ENCODE measurements around the gene KLF7. TPM values are rescaled to one million over a fixed set of nuclear protein-coding genes. Genes with fewer than 3 reads are reported as not detected.
"Not testable (repeated sequence)": the region's sequence is repeated elsewhere in the genome, so short reads cannot be mapped to it uniquely, and the experiment has no call there.

KLF7 gene
- total RNA-seq, 1 donor from 2014 or later, result 25.3 TPM

GRCh38 chr2:207054521-207054920 is 111.2 kb downstream of the KLF7 start:
- DNase-seq (ENCODE audit: missing footprints) (no peak), ATAC-seq (no peak)
- intact Hi-C loops (cut with DNase I), result no loop called here

GRCh38 chr2:207051385-207051965 is 114.3 kb downstream of the KLF7 start:
- intact Hi-C loops (cut with DNase I), result no loop called here

GRCh38 chr2:207049122-207049521 is 116.6 kb downstream of the KLF7 start:
- intact Hi-C loops (cut with DNase I), result loop anchor here (5.0 to 10.0 kb wide), 2 partner anchors 118 to 286 kb away; partner anchors contain the start of gene KLF7
- ATAC-seq, result no peak
- DNase-seq (ENCODE audit: missing footprints), result no peak

More at GRCh38 chr2:207051385-207051965, 114.3 kb downstream of the KLF7 start:
- ATAC-seq (no peak), DNase-seq (ENCODE audit: missing footprints) (no peak)

DNA sequence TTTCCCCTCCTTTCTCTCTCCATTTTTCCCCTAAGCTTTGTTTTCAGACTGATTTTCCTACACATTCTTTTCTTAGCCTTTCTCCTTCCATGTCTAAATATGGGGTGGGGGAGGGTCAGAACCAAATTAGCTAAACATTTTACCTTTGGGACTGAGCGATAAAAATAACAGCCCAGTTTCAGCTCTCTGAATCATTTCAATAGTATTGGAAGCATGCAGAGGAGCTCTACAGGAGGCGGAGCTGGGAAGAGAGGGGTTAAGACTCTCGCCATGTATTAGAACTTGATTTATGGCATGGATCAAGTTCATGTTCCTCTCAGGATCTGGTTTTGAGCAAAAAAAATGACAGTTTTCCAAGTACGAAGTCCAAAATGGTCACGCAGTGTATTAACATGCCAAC is 117.3 kb downstream of the KLF7 start:
- intact Hi-C loops (cut with DNase I), result loop anchor here (5.0 to 10.0 kb wide), 2 partner anchors 119 to 286 kb away; partner anchors contain the start of gene KLF7
- ATAC-seq, result no peak
- no peak for DNase-seq (ENCODE audit: missing footprints)

- DNase-seq (ENCODE audit: missing footprints), result no peak
- ATAC-seq, result peak; percentile 76
- intact Hi-C loops (cut with DNase I), result loop anchor here (2.0 to 10.0 kb wide), 3 partner anchors 121 to 428 kb away; partner anchors contain the start of gene KLF7
Measured at GRCh38 chr2:207046724-207047123, 119.0 kb downstream of the KLF7 start.

- intact Hi-C loops (cut with DNase I), result loop anchor here (5.0 to 10.0 kb wide), 2 partner anchors 122 to 289 kb away; partner anchors contain the start of gene KLF7
- DNase-seq (ENCODE audit: missing footprints) (no peak), ATAC-seq (no peak)
Measured at GRCh38 chr2:207045531-207045930, 120.2 kb downstream of the KLF7 start.

DNA sequence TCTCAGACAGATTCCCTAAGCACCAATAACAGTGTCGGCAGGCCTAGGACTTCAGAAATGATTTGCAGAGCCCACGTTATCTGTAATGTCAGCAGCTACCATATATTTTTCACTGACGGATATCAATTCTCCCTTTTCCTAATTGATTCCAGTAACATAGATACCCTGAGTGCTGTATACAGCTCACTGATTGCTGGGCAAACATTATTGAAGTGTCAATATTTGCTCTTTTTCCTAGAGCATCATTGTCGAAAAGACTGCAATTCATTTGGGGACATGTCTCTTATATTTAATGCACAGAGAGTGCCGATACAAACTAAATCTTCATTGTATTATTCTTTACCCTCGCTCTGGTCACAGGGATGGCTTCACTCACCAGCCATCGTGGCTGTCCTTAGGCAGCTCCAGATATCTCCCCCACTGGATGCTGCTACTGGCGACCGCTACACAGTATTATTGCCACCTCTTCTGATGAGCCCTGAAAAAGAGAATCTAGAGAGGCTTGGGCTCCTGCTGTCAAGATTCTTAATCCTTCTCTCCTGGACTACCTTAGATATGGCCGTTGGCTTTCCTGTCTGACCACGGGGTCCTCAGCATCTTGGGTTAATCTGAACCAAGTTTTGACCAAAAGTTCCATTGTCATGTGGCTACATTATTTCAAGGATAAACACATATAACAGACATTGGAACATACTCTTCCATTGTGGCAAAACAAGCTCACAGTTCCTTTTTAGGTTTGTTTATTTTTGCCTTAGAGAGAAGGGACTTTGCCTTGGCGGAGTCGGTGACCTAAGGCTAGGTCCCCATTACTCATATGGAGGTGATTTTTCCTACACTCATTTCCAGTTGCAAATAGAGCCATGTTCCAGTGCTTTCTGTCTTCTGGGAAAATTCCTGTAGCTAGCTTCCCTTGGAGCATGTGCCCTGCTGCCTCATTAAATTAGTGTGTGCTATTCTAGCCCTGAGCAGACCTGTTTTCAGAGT is 121.1 kb downstream of the KLF7 start:
- ATAC-seq, result no peak

DNA sequence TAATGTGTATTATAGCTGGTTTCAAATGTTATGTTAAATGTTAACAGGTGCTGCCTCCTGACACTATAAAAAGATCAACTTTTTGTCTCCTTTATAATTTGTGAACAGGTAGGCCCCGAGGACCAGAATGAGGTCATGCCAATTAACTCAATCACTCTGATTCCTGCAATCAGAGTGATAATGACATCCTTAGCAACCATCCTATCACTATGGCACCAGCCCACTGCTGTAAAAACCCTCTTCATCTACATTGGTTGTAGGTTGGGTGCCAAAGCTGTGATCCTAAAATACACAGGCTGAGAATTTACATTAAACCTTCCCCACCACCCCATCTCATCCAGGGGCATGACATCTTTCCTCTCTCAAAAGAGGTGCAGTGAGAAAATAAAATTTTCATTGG is 122.9 kb downstream of the KLF7 start:
- DNase-seq (ENCODE audit: missing footprints) (no peak), ATAC-seq (no peak)
- intact Hi-C loops (cut with DNase I), result loop anchor here (10.0 kb wide), 1 partner anchor 292 kb away; no protein-coding TSS in a partner anchor

More for the DNA sequence above, 121.1 kb downstream of the KLF7 start:
- intact Hi-C loops (cut with DNase I), result loop anchor here (5.0 to 10.0 kb wide), 2 partner anchors 123 to 290 kb away; partner anchors contain the start of gene KLF7
- no peak for DNase-seq (ENCODE audit: missing footprints)

DNA sequence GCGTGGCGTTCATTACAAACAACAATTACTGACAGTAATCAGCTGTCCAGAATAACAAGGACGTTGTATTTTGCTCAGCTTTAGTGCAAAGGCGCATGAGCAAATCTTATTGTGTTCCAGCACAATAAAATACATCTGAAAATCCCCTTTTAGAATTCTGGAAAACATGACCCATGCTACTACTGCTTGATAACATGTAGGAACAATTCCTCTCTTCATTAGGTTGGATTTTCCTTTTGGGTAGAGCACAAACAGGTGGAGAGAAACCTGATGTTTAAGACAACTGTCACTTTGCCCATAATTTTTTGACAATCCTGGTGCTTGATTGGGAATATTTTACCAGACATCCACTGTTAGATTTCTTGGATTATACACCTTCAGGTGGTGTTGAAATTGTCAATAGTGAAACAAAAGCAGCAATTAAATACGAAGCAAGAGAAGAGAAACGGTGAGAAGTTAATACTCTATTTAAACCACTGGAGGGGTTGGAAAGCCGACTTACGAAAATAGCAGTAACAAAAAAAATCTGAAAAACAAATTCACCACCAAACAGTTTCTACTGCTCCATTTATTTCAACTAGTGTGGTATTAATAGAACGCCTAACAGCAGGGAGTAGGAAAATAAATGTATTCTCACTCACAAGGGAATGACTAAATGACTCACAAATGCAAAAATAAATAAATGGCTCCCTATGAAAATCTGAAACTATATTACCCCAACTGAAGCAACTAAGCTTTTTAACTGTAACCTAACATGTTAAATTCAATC is 123.8 kb downstream of the KLF7 start:
- DNase-seq (ENCODE audit: missing footprints) (no peak), ATAC-seq (no peak)
- intact Hi-C loops (cut with DNase I), result loop anchor here (10.0 kb wide), 1 partner anchor 293 kb away; no protein-coding TSS in a partner anchor

DNA sequence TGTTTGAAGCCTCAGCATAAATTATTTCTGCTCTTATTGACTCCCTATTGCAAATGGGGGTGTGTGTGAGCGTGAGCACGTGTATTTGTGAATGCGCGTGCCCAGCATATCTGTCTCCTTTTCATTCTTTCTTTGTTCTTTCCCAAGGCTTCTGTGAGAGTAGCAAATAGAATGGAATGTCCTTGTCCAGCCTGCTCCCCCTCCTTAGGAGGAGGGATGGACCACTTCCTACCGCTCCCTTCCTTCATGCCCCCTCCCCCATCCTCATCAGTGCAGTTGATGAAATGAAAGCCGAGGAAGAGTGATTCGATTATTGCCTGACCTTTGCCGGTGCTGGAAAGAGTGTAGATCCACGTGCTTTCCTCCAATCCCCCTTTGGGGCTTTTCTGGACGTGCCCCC is 124.5 kb downstream of the KLF7 start:
- DNase-seq (ENCODE audit: missing footprints) (no peak), ATAC-seq (no peak)
- intact Hi-C loops (cut with DNase I), result loop anchor here (10.0 kb wide), 1 partner anchor 294 kb away; no protein-coding TSS in a partner anchor

DNA sequence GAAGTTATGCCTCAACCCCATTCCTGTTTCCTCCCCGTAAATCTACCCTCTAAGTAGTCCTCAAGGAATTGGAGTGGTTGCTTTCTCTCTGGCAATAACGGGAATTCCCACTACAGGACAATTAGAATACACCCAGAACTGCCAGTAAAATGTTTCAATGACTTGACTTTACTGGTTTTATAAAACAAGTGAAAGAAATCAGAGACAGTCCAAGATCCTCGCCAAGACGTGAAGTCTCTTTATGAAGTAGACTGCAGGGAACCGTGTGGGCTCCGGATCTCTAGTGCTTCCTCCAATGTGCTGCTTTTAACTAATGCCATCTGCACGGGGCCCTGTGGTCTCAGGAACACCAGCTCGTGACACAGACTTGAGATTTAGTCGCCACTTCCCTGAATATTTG is 125.1 kb downstream of the KLF7 start:
- intact Hi-C loops (cut with DNase I), result loop anchor here (10.0 kb wide), 1 partner anchor 294 kb away; no protein-coding TSS in a partner anchor
- ATAC-seq, result no peak
- no peak for DNase-seq (ENCODE audit: missing footprints)

DNA sequence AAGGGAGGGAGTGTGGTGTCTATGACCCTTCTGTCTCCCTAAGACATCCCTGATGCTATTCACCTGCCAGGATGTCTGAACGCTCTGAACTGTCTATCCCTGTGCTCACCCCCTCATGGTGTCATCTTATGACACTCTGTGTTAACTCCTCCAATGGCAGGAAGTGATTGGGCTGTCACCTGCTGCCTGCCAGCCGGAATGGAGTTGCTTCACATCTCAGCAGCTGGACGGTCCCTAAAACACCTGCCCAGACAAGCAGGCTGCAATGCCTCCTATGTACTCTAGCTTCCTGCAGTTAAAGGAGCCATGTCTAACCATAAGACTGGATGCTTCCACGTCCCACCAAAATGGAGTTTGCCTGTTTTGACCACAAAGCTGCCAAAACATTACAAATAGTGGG is 126.5 kb downstream of the KLF7 start:
- no peak for ATAC-seq
- intact Hi-C loops (cut with DNase I), result no loop called here
- no peak for DNase-seq (ENCODE audit: missing footprints)

DNA sequence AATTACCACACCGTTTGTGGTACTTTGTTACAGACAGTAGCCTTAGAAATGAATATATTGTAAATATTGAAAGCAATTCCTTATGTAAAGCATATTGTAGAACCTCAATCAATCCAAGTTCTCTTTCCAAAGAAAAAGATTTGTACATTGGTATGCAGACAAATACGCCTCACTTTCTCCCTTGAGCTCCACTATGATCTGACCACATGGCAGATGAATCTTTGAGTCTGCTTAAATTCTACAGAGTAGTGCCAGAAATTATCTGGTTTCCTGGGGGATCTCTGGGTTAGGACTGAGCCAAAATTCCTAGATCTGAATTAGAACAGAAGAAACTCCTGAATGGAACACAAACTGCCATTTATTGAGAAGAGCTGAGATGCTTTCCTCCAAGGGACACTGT is 127.4 kb downstream of the KLF7 start:
- intact Hi-C loops (cut with DNase I), result no loop called here
- ATAC-seq, result no peak
- no peak for DNase-seq (ENCODE audit: missing footprints)

- DNase-seq (ENCODE audit: missing footprints) (no peak), ATAC-seq (no peak)
- intact Hi-C loops (cut with DNase I), result no loop called here
Measured at GRCh38 chr2:207037896-207038295, 127.9 kb downstream of the KLF7 start.

DNA sequence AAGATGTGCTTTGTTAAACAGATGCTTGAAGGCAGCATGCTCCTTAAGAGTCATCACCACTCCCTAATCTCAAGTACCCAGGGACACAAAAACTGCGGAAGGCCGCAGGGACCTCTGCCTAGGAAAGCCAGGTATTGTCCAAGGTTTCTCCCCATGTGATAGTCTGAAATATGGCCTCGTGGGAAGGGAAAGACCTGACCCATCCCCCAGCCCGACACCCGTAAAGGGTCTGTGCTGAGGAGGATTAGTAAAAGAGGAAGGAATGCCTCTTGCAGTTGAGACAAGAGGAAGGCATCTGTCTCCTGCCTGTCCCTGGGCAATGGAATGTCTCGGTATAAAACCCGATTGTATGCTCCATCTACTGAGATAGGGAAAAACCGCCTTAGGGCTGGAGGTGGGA is 128.7 kb downstream of the KLF7 start:
- DNase-seq (ENCODE audit: missing footprints); intact Hi-C loops (cut with DNase I): not testable (repeated sequence)

GRCh38 chr2:207035875-207036274 is 129.9 kb downstream of the KLF7 start:
- ATAC-seq (no peak), DNase-seq (ENCODE audit: missing footprints) (no peak)
- intact Hi-C loops (cut with DNase I), result no loop called here

More for the DNA sequence above, 128.7 kb downstream of the KLF7 start:
- ATAC-seq, result not testable (repeated sequence)

DNA sequence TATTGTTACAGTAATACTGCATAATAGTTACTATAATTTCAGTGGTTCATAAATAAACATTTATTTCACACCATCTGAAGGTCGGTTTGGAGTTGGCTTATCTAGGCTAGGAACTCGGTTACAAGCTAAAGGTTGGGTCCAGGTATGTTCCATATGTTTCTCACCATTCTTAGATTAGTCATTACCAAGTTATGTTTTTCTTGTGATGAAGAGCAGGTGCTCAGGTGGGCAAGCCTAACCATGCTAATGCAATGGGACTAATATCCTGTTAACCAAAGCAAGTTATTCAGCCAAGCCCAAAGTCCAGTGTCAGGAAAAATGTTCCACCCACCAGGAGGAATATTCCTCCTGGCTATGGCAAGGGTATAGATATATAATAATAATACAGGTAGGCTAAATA is 133.3 kb downstream of the KLF7 start:
- ATAC-seq (no peak), DNase-seq (ENCODE audit: missing footprints) (no peak)
- intact Hi-C loops (cut with DNase I), result no loop called here

Data from Right ventricle myocardium inferior (tissue), 1 donor.